A549 (cell line): ENCODE measurements around the gene NANS.

ENCODE experiments used
- CTCF ChIP-seq: fragments of >200 bp; sonication (Bioruptor Twin); formaldehyde crosslinking; IDR thresholded peaks from 3 replicates; pipeline ENCODE4 v1.5.1; 2016
- POLR2AphosphoS2 ChIP-seq: conservative IDR thresholded peaks from 2 replicates; pipeline ENCODE4 v1.6.1; 2012; ENCODE audit warnings: low read length, improper control_type of control experiment, inconsistent platforms
- SMC3 ChIP-seq: fragments of >200 bp; sonication (Bioruptor Twin); formaldehyde crosslinking; IDR thresholded peaks from 3 replicates; pipeline ENCODE4 v1.6.1; 2018; ENCODE audit warnings: inconsistent platforms
- TP53 ChIP-seq: fragments of 250-450 bp; sonication (Bioruptor Pico); IDR thresholded peaks from 2 replicates; pipeline ENCODE4 v1.5.0; 2021; ENCODE audit warnings: mild to moderate bottlenecking, moderate library complexity

- TF ChIP-seq SMC3, result no peak
- TF ChIP-seq CTCF, result no peak
- TF ChIP-seq POLR2AphosphoS2, result no peak
- TF ChIP-seq TP53 (CRISPR knock-in tag), result no peak
Observed at GRCh38 chr9:98099346-98099745, 42.8 kb downstream of the NANS start.
